HepG2 (cell line): ENCODE data around the gene JAG1. TPM values are rescaled to one million over a fixed set of nuclear protein-coding genes. Genes with fewer than 3 reads are reported as not detected.

Experiments
- ATAC-seq: fragments of 200-7000 bp; cut with Tn5 transposase; 3 replicates; pipeline ENCODE4 v1.9.1; 2020; ENCODE audit warnings: mild to moderate bottlenecking, moderate library complexity
- BruUV-seq: library from RNA; stranded (reverse); fragments of 400-500 nt; replicated peaks from 2 replicates; lab custom pipeline; 2021; lab: Mats Ljungman, UMichigan
- CTCF ChIA-PET: fragments of 300-600 bp; formaldehyde crosslinking; extraction: SDS; loops from one replicate; lab custom pipeline; 2021; ENCODE audit warnings: low total read pairs, inconsistent platforms, low intra/inter-chr PET ratio; lab: Yijun Ruan, JAX
- POLR2A ChIA-PET: fragments of 350-600 bp; sonication (Branson Sonifier 250); formaldehyde crosslinking; loops from one replicate; lab custom pipeline; 2020; ENCODE audit warnings: antibody characterized with exemption, inconsistent platforms; lab: Yijun Ruan, JAX
- DNase-seq: peaks from one replicate; pipeline ENCODE4 v3.0.0-alpha.2; 2015; ENCODE audit warnings: low spot score
- FAIRE-seq: peaks from 3 replicates; lab custom pipeline; 2011; peaks lifted over from hg19 to GRCh38; lab: Jason Lieb, UNC
- H2AFZ ChIP-seq: one replicate; pipeline ENCODE4 v1.6.1; 2011; ENCODE audit warnings: low read length, inconsistent platforms
- H3K27ac ChIP-seq: fragments of 300-600 bp; 3 replicates; pipeline ENCODE4 v1.8.0; 2011; ENCODE audit warnings: mixed run types, mild to moderate bottlenecking, mixed read lengths, low read length, inconsistent platforms; ENCODE audit not compliant: insufficient read depth; ENCODE audit errors: extremely low read length
- H3K27me3 ChIP-seq, 2 experiments: fragments of 200-600 bp in 1 of 2; 2 replicates in 1 of 2; 3 replicates in 1 of 2; pipeline versions ENCODE4 v1.6.0 to v1.8.0; 2011; ENCODE audit warnings: low read length in 2 of 2, mild to moderate bottlenecking in 2 of 2, moderate library complexity in 2 of 2, inconsistent platforms in 1 of 2; ENCODE audit not compliant: insufficient read depth in 2 of 2, control insufficient read depth in 1 of 2
- H3K36me3 ChIP-seq, 2 experiments: fragments of 200-600 bp in 1 of 2; replicated peaks in 1 of 2; 2 replicates in 1 of 2; 3 replicates in 1 of 2; pipeline versions ENCODE4 v1.5.1 to v1.8.0; 2011; ENCODE audit warnings: low read length in 2 of 2, inconsistent platforms in 1 of 2; ENCODE audit not compliant: insufficient read depth in 2 of 2, control insufficient read depth in 1 of 2
- H3K4me1 ChIP-seq: 2 replicates; pipeline ENCODE4 v1.5.1; 2012; ENCODE audit warnings: low read length, inconsistent platforms; ENCODE audit not compliant: insufficient read depth
- H3K4me2 ChIP-seq: 2 replicates; pipeline ENCODE4 v1.6.0; 2011; ENCODE audit warnings: low read depth, low read length, inconsistent platforms
- H3K4me3 ChIP-seq, 3 experiments: fragments of 200-600 bp in 1 of 3; sonication (generic), shearing (Covaris generic) in 1 of 3; replicated peaks in 1 of 3; 2 replicates each; pipeline ENCODE4 v1.5.1; 2011 to 2016; ENCODE audit warnings: low read length in 3 of 3, inconsistent platforms in 2 of 3, low read depth in 2 of 3, mild to moderate bottlenecking in 2 of 3, control low read depth in 1 of 3, mixed read lengths in 1 of 3; ENCODE audit not compliant: insufficient read depth in 1 of 3
- H3K79me2 ChIP-seq: one replicate; pipeline ENCODE4 v1.6.1; 2011; ENCODE audit warnings: low read length, inconsistent platforms; ENCODE audit not compliant: insufficient read depth
- H3K9ac ChIP-seq: 2 replicates; pipeline ENCODE4 v1.6.0; 2011; ENCODE audit warnings: mild to moderate bottlenecking, low read depth, low read length, inconsistent platforms; ENCODE audit not compliant: insufficient read depth
- H3K9me3 ChIP-seq: 2 replicates; pipeline ENCODE4 v1.5.1; 2012; ENCODE audit warnings: mild to moderate bottlenecking, low read length
- H4K20me1 ChIP-seq: 2 replicates; pipeline ENCODE4 v1.6.0; 2011; ENCODE audit warnings: inconsistent platforms, mild to moderate bottlenecking, low read length, moderate library complexity; ENCODE audit not compliant: insufficient read depth
- ATF2 ChIP-seq: sonication (generic); formaldehyde crosslinking; IDR thresholded peaks from 2 replicates; pipeline ENCODE4 v1.4.0; 2020; ENCODE audit warnings: missing genetic modification reagents
- IRF9 ChIP-seq: sonication (generic); formaldehyde crosslinking; IDR thresholded peaks from 2 replicates; pipeline ENCODE4 v1.8.0; 2022; ENCODE audit warnings: missing genetic modification reagents, mild to moderate bottlenecking, borderline replicate concordance
- MXI1 ChIP-seq: IDR thresholded peaks from 3 replicates; pipeline ENCODE4 v1.6.1; 2012; ENCODE audit warnings: low read depth, low read length, inconsistent platforms, borderline replicate concordance
- SOX13 ChIP-seq, 3 experiments: fragments of 450-650 bp in 1 of 3; sonication (generic) in 1 of 3; formaldehyde crosslinking in 1 of 3; IDR thresholded peaks in 2 of 3; conservative IDR thresholded peaks in 1 of 3; 2 replicates each; pipeline versions ENCODE4 v1.5.0 to v1.6.1; 2016 to 2020; ENCODE audit warnings: antibody characterized with exemption in 1 of 3, mild to moderate bottlenecking in 1 of 3, missing compliant biosample characterization in 1 of 3, missing genetic modification reagents in 1 of 3, moderate library complexity in 1 of 3
- ZHX2 ChIP-seq, 2 experiments: sonication (generic) in 1 of 2; formaldehyde crosslinking in 1 of 2; IDR thresholded peaks; 2 replicates each; pipeline versions ENCODE4 v1.6.1 to v1.9.0; 2014 to 2022; ENCODE audit warnings: antibody characterized with exemption in 1 of 2, borderline replicate concordance in 1 of 2, inconsistent platforms in 1 of 2, low read depth in 1 of 2, missing genetic modification reagents in 1 of 2
- ZNF597 ChIP-seq: sonication (generic); formaldehyde crosslinking; IDR thresholded peaks from 2 replicates; pipeline ENCODE4 v1.5.0; 2020; ENCODE audit warnings: missing genetic modification reagents
- ZNF800 ChIP-seq: sonication (generic); formaldehyde crosslinking; IDR thresholded peaks from 2 replicates; pipeline ENCODE4 v1.4.0; 2020; ENCODE audit warnings: missing genetic modification reagents
- WGBS: methylation state at CpG from one replicate; pipeline ENCODE4 v1.1.6; 2017; ENCODE audit warnings: low lambda C conversion rate; 5-methylcytosine and 5-hydroxymethylcytosine counted together
- in situ Hi-C: cut with HindIII; loops from 2 replicates; pipeline ENCODE4 v1.10.0; 2017; ENCODE audit warnings: low pct_unique_long_range_greater_than_20kb; ENCODE audit not compliant: extremely low pct_ligation_motif_present
- intact Hi-C: fragments of 100-400 bp; cut with micrococcal nuclease; formaldehyde crosslinking; loops from one replicate; pipeline ENCODE4 v1.10.0; 2022; ENCODE audit not compliant: unreplicated experiment
- polyA plus RNA-seq, 8 experiments: library from polyadenylated mRNA; depleted of rRNA in 3 of 8; stranded (reverse) in 7 of 8; unstranded in 1 of 8; fragments of >200 nt; fragmentation: Illumina TruSeq in 4 of 8; extraction: Trizol in 4 of 8; gene quantifications; 2 replicates each; pipeline versions ENCODE4 v1.2.1 to v1.2.3, GENCODE V29; 2011 to 2016; ENCODE audit warnings: low read depth in 4 of 8, missing spikeins in 1 of 8, mixed read lengths in 1 of 8; ENCODE audit not compliant: insufficient read depth in 1 of 8
- total RNA-seq, 5 experiments: library from RNA; depleted of rRNA; stranded (reverse); fragments of >200 nt; fragmentation: Illumina TruSeq; extraction: Trizol; gene quantifications; 2 replicates each; pipeline ENCODE4 v1.2.3, GENCODE V29; 2016; ENCODE audit warnings: low read depth in 1 of 5

Gene JAG1
- total and polyA plus RNA-seq, 2 of the 13 experiments (the other 11 are each of a cell fraction or from before 2014, with no cell fraction given) = 47.1 to 56.3 TPM

GRCh38 chr20:10719740-10720385 is 46.1 kb upstream of the JAG1 start:
- intact Hi-C loops = no loop called here
- Histone ChIP-seq H3K27ac (no peak overlapping the region), H3K4me1 (peaks cover 54% of the 10 kb centered on the region), H3K27me3 (no peaks in the 10 kb centered on the region), H3K4me2 (no peak overlapping the region), H3K9ac (no peak overlapping the region), H3K4me3 (no peak overlapping the region), H4K20me1 (no peaks in the 10 kb centered on the region), H3K9me3 (no peaks in the 10 kb centered on the region), H3K36me3 (no peaks in the 10 kb centered on the region), H3K79me2 (no peaks in the 10 kb centered on the region), H2AFZ (no peak overlapping the region)
- 96% methylated on average over 2 of the region's 2 CpGs for WGBS
- in situ Hi-C loops = no loop called here
- FAIRE-seq (no peak), DNase-seq (peak; percentile 46), ATAC-seq (no peak)
- ChIA-PET POLR2A (interaction anchor here (0.9 to 1.3 kb wide), 2 partner anchors 9 to 54 kb away, joined by 3 read pairs; no protein-coding TSS in a partner anchor), CTCF (no interaction called here)
- BruUV-seq = no TSS peak
- TF ChIP-seq ZHX2 (IDR thresholded peaks at IDR 0.05; ENCODE audit: low read depth) (no peak), ZHX2 (CRISPR knock-in tag; IDR thresholded peaks at IDR 0.05; ENCODE audit: borderline replicate concordance) (no peak), MXI1 (no peak), ATF2 (CRISPR knock-in tag) (no peak), IRF9 (CRISPR knock-in tag) (no peak), SOX13 (IDR thresholded peaks at IDR 0.05) (no peak), SOX13 (CRISPR knock-in tag; conservative IDR thresholded peaks at IDR 0.05 in 1 of 2, IDR thresholded peaks at IDR 0.05 in 1 of 2) (peak in 1 of 2 experiments; percentile 69; a peak in 2 of 4 replicates), ZNF800 (CRISPR knock-in tag) (no peak), ZNF597 (CRISPR knock-in tag) (no peak)
